Gastrocnemius medialis (tissue), 4 donors: ENCODE results near the gene PRKCH. TPM values are rescaled to one million over a fixed set of nuclear protein-coding genes. Genes with fewer than 3 reads are reported as not detected.

Source experiments
- ATAC-seq, 2 donors: fragments of 150-250 bp; one replicate each; pipeline ENCODE4 v1.9.1; 2016
- DNase-seq, 2 donors: peaks; one replicate each; pipeline ENCODE4 v3.0.0-alpha.2; 2019
- H3K27ac ChIP-seq, 4 donors: fragments of 200-600 bp; sonication (generic); 1 replicate in 1 of 4; 2 replicates in 3 of 4; pipeline ENCODE4 v1.5.1; 2016 to 2018; ENCODE audit warnings: mild to moderate bottlenecking in 2 of 4, moderate library complexity in 1 of 4
- H3K27me3 ChIP-seq, 3 donors: fragments of 200-600 bp; sonication (generic) in 2 of 3; 1 replicate in 1 of 3; 2 replicates in 2 of 3; pipeline versions ENCODE4 v1.5.1 to v1.6.0; 2016 to 2019; ENCODE audit warnings: mild to moderate bottlenecking in 1 of 3, moderate library complexity in 1 of 3
- H3K36me3 ChIP-seq, 2 donors: fragments of 200-600 bp; sonication (generic) in 1 of 2; one replicate each; pipeline ENCODE4 v1.5.1; 2017 to 2018
- H3K4me1 ChIP-seq, 2 donors: fragments of 200-600 bp; sonication (generic) in 1 of 2; one replicate each; pipeline ENCODE4 v1.5.1; 2016 to 2017; ENCODE audit warnings: mild to moderate bottlenecking in 2 of 2
- H3K4me3 ChIP-seq, 4 donors: fragments of 200-600 bp; sonication (generic) in 3 of 4; 1 replicate in 1 of 4; 2 replicates in 3 of 4; pipeline ENCODE4 v1.5.1; 2016 to 2019; ENCODE audit warnings: mild to moderate bottlenecking in 2 of 4
- H3K9me3 ChIP-seq, 3 donors: fragments of 200-600 bp; sonication (generic) in 2 of 3; 1 replicate in 1 of 3; 2 replicates in 2 of 3; pipeline ENCODE4 v1.5.1; 2016 to 2019
- POLR2A ChIP-seq, 2 donors: fragments of 450-650 bp; IDR thresholded peaks; one replicate each; pipeline ENCODE4 v1.6.1; 2017; ENCODE audit warnings: antibody characterized with exemption in 2 of 2, mild to moderate bottlenecking in 2 of 2, moderate library complexity in 2 of 2
- in situ Hi-C, 4 donors: fragments of 200-750 bp; cut with MboI; loops; one replicate each; pipeline versions ENCODE4 v1.15.0 to v1.8.0; 2017; ENCODE audit warnings: low sequenced_read_pairs in 4 of 4
- intact Hi-C: fragments of 100-400 bp; cut with DNase I; formaldehyde crosslinking; loops from one replicate; pipeline ENCODE4 v1.15.1; 2023; ENCODE audit warnings: low total_unique reads
- total RNA-seq, 4 donors: library from RNA; depleted of rRNA; stranded (reverse); fragments of >200 nt; gene quantifications; one replicate each; pipeline versions ENCODE4 v1.1.0 to v1.2.3, GENCODE V29; 2016
- TF ChIP-seq, protein P1 (sequence below), 5 experiments: fragments of 450-650 bp in 3 of 5; fragments of 200-600 bp in 2 of 5; sonication (generic) in 2 of 5; IDR thresholded peaks in 4 of 5; conservative IDR thresholded peaks in 1 of 5; 1 replicate in 4 of 5; 2 replicates in 1 of 5; pipeline ENCODE4 v1.5.1; 2016 to 2019; ENCODE audit warnings: antibody characterized with exemption in 5 of 5, mild to moderate bottlenecking in 3 of 5, moderate library complexity in 3 of 5

Gene PRKCH
- total RNA-seq, 4 donors from 2014 or later: 11.3 to 32.4 (median 16.6) TPM

DNA sequence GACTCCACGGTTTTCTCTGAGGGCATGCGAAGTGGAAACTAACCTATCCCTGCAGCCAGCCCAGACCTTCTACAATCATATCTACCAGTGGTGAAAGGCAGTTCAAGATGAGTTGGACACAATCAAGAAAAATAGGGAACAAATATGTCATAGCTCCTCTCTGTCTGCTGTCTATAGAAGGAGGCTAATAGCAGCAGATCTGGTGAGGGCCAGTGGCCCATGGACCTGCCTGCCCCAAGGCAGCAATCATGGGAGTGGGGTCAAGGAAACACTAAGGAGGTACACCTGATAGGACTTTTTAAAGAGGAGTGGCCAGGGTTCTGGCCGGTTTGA, 149.5 kb downstream of the PRKCH start:
- no peak overlapping the region for H3K4me3 ChIP-seq
- intact Hi-C loops: no loop called here
- DNase-seq (no peak), ATAC-seq (no peak)
- no peaks in the 10 kb centered on the region for H3K27me3 ChIP-seq
- no peaks in the 10 kb centered on the region for H3K36me3 ChIP-seq
- TF ChIP-seq, protein P1, sequence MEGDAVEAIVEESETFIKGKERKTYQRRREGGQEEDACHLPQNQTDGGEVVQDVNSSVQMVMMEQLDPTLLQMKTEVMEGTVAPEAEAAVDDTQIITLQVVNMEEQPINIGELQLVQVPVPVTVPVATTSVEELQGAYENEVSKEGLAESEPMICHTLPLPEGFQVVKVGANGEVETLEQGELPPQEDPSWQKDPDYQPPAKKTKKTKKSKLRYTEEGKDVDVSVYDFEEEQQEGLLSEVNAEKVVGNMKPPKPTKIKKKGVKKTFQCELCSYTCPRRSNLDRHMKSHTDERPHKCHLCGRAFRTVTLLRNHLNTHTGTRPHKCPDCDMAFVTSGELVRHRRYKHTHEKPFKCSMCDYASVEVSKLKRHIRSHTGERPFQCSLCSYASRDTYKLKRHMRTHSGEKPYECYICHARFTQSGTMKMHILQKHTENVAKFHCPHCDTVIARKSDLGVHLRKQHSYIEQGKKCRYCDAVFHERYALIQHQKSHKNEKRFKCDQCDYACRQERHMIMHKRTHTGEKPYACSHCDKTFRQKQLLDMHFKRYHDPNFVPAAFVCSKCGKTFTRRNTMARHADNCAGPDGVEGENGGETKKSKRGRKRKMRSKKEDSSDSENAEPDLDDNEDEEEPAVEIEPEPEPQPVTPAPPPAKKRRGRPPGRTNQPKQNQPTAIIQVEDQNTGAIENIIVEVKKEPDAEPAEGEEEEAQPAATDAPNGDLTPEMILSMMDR (IDR thresholded peaks at IDR 0.05 in 4 of 5, conservative IDR thresholded peaks at IDR 0.05 in 1 of 5): no peak
- no peak for TF ChIP-seq POLR2A (IDR thresholded peaks at IDR 0.05)
- H3K9me3 ChIP-seq: no peaks in the 10 kb centered on the region
- in situ Hi-C loops: loop anchor here in 3 of 4 donors (5.0 to 25.0 kb wide), 3 partner anchors 261 to 666 kb away; no protein-coding TSS in a partner anchor
- H3K4me1 ChIP-seq: peaks cover 10 to 50% of the 10 kb centered on the region in 2 donors
- H3K27ac ChIP-seq: peak overlapping the region in 3 of 4 donors; percentile 40 to 71 (median 66)

DNA sequence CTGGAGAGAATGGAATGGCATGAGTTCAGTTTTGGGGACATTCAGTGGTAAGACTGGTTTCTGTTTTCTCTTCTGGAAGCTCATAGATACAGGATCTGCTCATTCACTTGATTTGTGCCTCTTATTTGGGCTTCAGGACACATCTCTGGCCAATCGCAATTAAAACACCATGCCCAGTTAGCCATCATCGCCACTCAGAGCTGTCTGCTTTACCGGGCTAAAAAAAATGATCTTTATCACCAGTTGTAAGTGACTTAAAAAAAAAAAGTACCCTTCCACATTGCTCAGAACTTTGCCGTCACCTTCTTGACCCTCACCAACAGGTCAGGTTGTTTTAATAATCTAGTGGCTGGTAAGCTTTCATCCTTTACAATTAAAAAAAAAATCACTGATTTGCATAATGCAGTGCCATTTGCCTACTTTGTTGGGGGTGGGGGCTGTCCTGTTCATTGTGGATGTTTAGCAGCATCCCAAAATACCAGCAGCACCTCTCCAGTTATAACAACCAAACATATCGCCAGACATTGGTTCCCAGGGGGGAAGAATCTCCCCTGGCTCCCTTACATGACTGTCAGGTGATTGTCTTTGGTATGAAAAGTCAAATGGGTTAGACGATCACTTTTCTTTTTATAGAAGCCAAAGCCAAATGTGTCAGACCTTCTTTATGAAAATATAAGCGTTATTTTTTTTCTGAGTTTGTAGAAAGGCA, 150.1 kb downstream of the PRKCH start:
- Histone ChIP-seq H3K36me3 (no peaks in the 10 kb centered on the region), H3K27me3 (no peaks in the 10 kb centered on the region), H3K4me3 (peak overlapping the region; percentile 4 to 33 (median 17)), H3K27ac (peak overlapping the region; percentile 31 to 71 (median 53)), H3K9me3 (no peaks in the 10 kb centered on the region), H3K4me1 (peaks cover 12 to 55% of the 10 kb centered on the region in 2 donors)
- DNase-seq (no peak), ATAC-seq (no peak)
- TF ChIP-seq, protein P1 (IDR thresholded peaks at IDR 0.05 in 4 of 5, conservative IDR thresholded peaks at IDR 0.05 in 1 of 5): no peak
- no peak for TF ChIP-seq POLR2A (IDR thresholded peaks at IDR 0.05)
- in situ Hi-C loops: loop anchor here in 3 of 4 donors (5.0 to 25.0 kb wide), 3 partner anchors 261 to 666 kb away; no protein-coding TSS in a partner anchor
- intact Hi-C loops: no loop called here

GRCh38 chr14:61472011-61472672, 150.8 kb downstream of the PRKCH start:
- TF ChIP-seq POLR2A (IDR thresholded peaks at IDR 0.05): no peak
- TF ChIP-seq, protein P1 (IDR thresholded peaks at IDR 0.05 in 4 of 5, conservative IDR thresholded peaks at IDR 0.05 in 1 of 5): no peak
- in situ Hi-C loops: loop anchor here in 3 of 4 donors (5.0 to 25.0 kb wide), 3 partner anchors 260 to 665 kb away; no protein-coding TSS in a partner anchor
- H3K9me3 ChIP-seq: no peaks in the 10 kb centered on the region
- DNase-seq (no peak), ATAC-seq (peak in 1 of 2 donors; percentile 19)
- no peaks in the 10 kb centered on the region for H3K36me3 ChIP-seq
- H3K27me3 ChIP-seq: no peaks in the 10 kb centered on the region
- peak overlapping the region; percentile 4 to 33 (median 17) for H3K4me3 ChIP-seq
- peaks cover 14 to 56% of the 10 kb centered on the region in 2 donors for H3K4me1 ChIP-seq
- intact Hi-C loops: no loop called here
- H3K27ac ChIP-seq: peak overlapping the region; percentile 31 to 71 (median 53)

DNA sequence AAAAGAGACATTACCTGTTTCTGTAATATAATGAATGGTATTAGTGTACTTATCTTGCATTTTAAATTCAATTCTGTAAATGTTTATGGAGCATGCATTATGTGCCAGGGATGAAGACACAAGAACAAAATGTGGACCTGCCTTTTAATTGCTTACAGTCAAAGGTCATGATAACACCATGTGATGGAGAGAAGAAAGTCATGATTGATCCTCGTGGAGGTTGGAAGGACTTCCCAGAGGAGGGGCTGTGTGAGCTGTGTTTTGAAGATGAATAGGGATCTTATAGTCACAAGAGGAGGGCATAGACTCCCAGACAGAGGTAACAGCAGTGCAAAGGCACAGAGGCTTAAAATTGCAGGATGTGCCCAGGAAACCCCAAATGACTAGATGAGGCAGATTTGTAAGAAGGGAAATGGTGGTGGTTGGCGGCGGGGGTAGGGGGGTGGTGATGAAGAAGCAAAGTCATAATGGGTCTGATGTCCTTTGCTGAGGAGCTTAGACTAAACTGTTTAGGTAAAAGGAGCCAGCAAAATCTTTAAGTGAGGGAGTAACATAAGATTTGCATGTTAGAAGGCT, 151.5 kb downstream of the PRKCH start:
- ATAC-seq (no peak), DNase-seq (no peak)
- no peak overlapping the region for H3K4me3 ChIP-seq
- H3K27me3 ChIP-seq: no peaks in the 10 kb centered on the region
- peak overlapping the region in 2 of 4 donors; percentile 66 to 71 for H3K27ac ChIP-seq
- H3K4me1 ChIP-seq: peaks cover 20 to 63% of the 10 kb centered on the region in 2 donors
- intact Hi-C loops (no loop called here), in situ Hi-C loops (loop anchor here in 3 of 4 donors (5.0 to 25.0 kb wide), 3 partner anchors 259 to 664 kb away; no protein-coding TSS in a partner anchor)
- no peaks in the 10 kb centered on the region for H3K9me3 ChIP-seq
- no peaks in the 10 kb centered on the region for H3K36me3 ChIP-seq
- TF ChIP-seq, protein P1 (IDR thresholded peaks at IDR 0.05 in 4 of 5, conservative IDR thresholded peaks at IDR 0.05 in 1 of 5): no peak
- TF ChIP-seq POLR2A (IDR thresholded peaks at IDR 0.05): no peak
